HEK293T (cell line): Measurements from ENCODE around the gene CPNE4.

Experiments used
- ARNT ChIP-seq: fragments of 450-650 bp; IDR thresholded peaks from 2 replicates; pipeline ENCODE4 v1.6.1; 2017; ENCODE audit warnings: mild to moderate bottlenecking
- L3MBTL2 ChIP-seq: fragments of 450-650 bp; conservative IDR thresholded peaks from 2 replicates; pipeline ENCODE4 v1.6.1; 2016; ENCODE audit warnings: mild to moderate bottlenecking
- SP1 ChIP-seq: fragments of 450-650 bp; IDR thresholded peaks from 2 replicates; pipeline ENCODE4 v1.6.1; 2017
- ZNF384 ChIP-seq: fragments of 450-650 bp; IDR thresholded peaks from 2 replicates; pipeline ENCODE4 v1.6.1; 2016
- TF ChIP-seq, protein P1 (sequence below): fragments of 450-650 bp; IDR thresholded peaks from 2 replicates; pipeline ENCODE4 v1.6.1; 2016

- TF ChIP-seq SP1, result no peak
- no peak for TF ChIP-seq ZNF384
- no peak for TF ChIP-seq L3MBTL2
- TF ChIP-seq ARNT, result no peak
- TF ChIP-seq, protein P1, sequence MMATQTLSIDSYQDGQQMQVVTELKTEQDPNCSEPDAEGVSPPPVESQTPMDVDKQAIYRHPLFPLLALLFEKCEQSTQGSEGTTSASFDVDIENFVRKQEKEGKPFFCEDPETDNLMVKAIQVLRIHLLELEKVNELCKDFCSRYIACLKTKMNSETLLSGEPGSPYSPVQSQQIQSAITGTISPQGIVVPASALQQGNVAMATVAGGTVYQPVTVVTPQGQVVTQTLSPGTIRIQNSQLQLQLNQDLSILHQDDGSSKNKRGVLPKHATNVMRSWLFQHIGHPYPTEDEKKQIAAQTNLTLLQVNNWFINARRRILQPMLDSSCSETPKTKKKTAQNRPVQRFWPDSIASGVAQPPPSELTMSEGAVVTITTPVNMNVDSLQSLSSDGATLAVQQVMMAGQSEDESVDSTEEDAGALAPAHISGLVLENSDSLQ, result no peak
Observed at GRCh38 chr3:131688370-131688769, 346.4 kb downstream of the CPNE4 start.
